Loucy (cell line): ENCODE measurements around the gene MIGA2.

ENCODE experiments used
- H2AFZ ChIP-seq: fragments of 200-600 bp; sonication (generic); 2 replicates; pipeline ENCODE4 v1.6.0; 2016; ENCODE audit warnings: antibody characterized with exemption, mild to moderate bottlenecking, low read length, moderate library complexity
- H3F3A ChIP-seq: fragments of 200-600 bp; 2 replicates; pipeline ENCODE4 v1.6.0; 2016; ENCODE audit warnings: antibody characterized with exemption, low read depth, mild to moderate bottlenecking
- H3K27me3 ChIP-seq: fragments of 200-600 bp; sonication (generic); 2 replicates; pipeline ENCODE4 v1.6.1; 2014; ENCODE audit warnings: low read length, mild to moderate bottlenecking; ENCODE audit not compliant: insufficient read depth, poor library complexity, severe bottlenecking
- H3K36me3 ChIP-seq: fragments of 200-600 bp; sonication (generic); 2 replicates; pipeline ENCODE4 v1.6.1; 2016; ENCODE audit warnings: low read length; ENCODE audit not compliant: insufficient read depth
- H3K4me1 ChIP-seq: fragments of 200-600 bp; sonication (generic); 2 replicates; pipeline ENCODE4 v1.5.1; 2014; ENCODE audit warnings: low read length, mild to moderate bottlenecking; ENCODE audit not compliant: insufficient read depth, poor library complexity, severe bottlenecking
- H3K4me2 ChIP-seq: fragments of 200-600 bp; sonication (generic); 2 replicates; pipeline ENCODE4 v1.6.0; 2014; ENCODE audit warnings: antibody characterized with exemption, low read length, low read depth, mild to moderate bottlenecking; ENCODE audit not compliant: poor library complexity, severe bottlenecking
- H3K4me3 ChIP-seq: fragments of 200-600 bp; sonication (generic); 2 replicates; pipeline ENCODE4 v1.5.1; 2014; ENCODE audit warnings: low read length, mild to moderate bottlenecking, mixed read lengths; ENCODE audit not compliant: poor library complexity, severe bottlenecking
- H3K79me2 ChIP-seq: fragments of 200-600 bp; sonication (generic); 2 replicates; pipeline ENCODE4 v1.6.1; 2014; ENCODE audit warnings: low read length; ENCODE audit not compliant: insufficient read depth
- H3K9ac ChIP-seq: fragments of 200-600 bp; sonication (generic); 2 replicates; pipeline ENCODE4 v1.6.0; 2014; ENCODE audit warnings: mild to moderate bottlenecking, low read depth, low read length, moderate library complexity; ENCODE audit not compliant: poor library complexity, severe bottlenecking
- H3K9me2 ChIP-seq: fragments of 200-600 bp; sonication (generic); replicated peaks from 2 replicates; pipeline ENCODE4 v1.6.1; 2016; ENCODE audit warnings: low read depth, low read length, mixed read lengths
- H3K9me3 ChIP-seq: fragments of 200-600 bp; sonication (generic); 2 replicates; pipeline ENCODE4 v1.6.1; 2014; ENCODE audit warnings: mild to moderate bottlenecking, antibody characterized with exemption, low read length, low read depth; ENCODE audit not compliant: insufficient read depth
- H4K20me1 ChIP-seq: fragments of 200-600 bp; sonication (generic); 2 replicates; pipeline ENCODE4 v1.6.0; 2014; ENCODE audit warnings: antibody characterized with exemption, low read length, mild to moderate bottlenecking; ENCODE audit not compliant: insufficient read depth, poor library complexity, severe bottlenecking
- EZH2phosphoT487 ChIP-seq: fragments of 200-600 bp; IDR thresholded peaks from 2 replicates; pipeline ENCODE4 v1.6.1; 2018; ENCODE audit warnings: antibody characterized with exemption, mild to moderate bottlenecking, moderate library complexity, borderline replicate concordance
- TF ChIP-seq, protein P1 (sequence below): fragments of 200-600 bp; sonication (generic); conservative IDR thresholded peaks from 2 replicates; pipeline ENCODE4 v1.5.1; 2014; ENCODE audit warnings: mild to moderate bottlenecking, antibody characterized with exemption, low read length

Gene MIGA2

DNA sequence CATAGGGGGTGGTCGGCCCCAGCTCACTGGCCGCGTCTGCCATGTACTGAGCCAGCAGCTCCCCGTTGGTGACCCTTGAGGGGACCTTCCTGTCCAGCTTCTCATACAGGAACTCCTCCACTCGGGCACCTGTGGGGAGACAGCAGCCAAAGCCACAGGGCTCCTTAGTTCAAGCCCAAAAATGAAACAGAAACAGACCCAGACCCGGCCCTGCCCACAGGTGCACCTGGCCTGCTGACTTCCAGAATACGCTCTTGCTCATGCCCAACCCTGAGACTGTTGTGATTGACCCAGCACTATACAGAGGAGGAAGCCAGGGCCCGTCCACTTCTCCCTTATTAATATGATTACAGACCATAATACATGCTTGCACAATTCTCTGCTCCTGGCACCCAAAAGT, 15.3 kb upstream of the MIGA2 start:
- H3K79me2 ChIP-seq = peaks cover 8% of the 10 kb centered on the region; the same call in 1 of the 2 replicates
- H3F3A ChIP-seq = no peaks in the 10 kb centered on the region
- H3K27me3 ChIP-seq = no peaks in the 10 kb centered on the region
- H3K4me1 ChIP-seq = peaks cover 4% of the 10 kb centered on the region
- no peaks in the 10 kb centered on the region for H3K9me2 ChIP-seq
- H3K4me3 ChIP-seq = no peak overlapping the region
- no peaks in the 10 kb centered on the region for H3K9me3 ChIP-seq
- TF ChIP-seq EZH2phosphoT487 = no peak
- no peak overlapping the region for H3K4me2 ChIP-seq
- no peaks in the 10 kb centered on the region for H3K36me3 ChIP-seq
- no peak overlapping the region for H3K9ac ChIP-seq
- H2AFZ ChIP-seq = no peak overlapping the region
- peaks cover 5% of the 10 kb centered on the region for H4K20me1 ChIP-seq

DNA sequence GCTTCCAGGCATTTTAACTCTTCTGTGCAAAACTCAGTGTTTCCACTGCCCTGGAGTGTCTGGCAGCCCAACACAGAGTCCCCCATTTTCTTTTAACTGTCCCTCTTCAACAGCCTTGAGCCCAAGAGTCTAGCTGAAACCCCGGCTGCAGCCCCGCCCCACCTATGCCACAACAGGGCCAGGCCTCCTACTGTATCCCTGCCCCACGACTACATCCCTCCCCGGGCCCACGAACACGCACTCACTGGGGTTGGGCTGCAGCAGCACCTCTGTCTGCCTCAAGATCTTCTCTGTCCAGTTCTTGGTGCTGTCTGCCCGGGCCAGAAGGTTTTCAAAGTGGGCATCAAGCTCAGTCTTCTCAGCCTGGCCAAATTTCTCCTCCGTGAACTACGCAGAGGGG, 14.4 kb upstream of the MIGA2 start:
- peaks cover 5% of the 10 kb centered on the region for H4K20me1 ChIP-seq
- peaks cover 10% of the 10 kb centered on the region for H3K4me1 ChIP-seq
- H3K4me3 ChIP-seq = no peak overlapping the region
- no peaks in the 10 kb centered on the region for H3K27me3 ChIP-seq
- no peaks in the 10 kb centered on the region for H3F3A ChIP-seq
- peaks cover 18% of the 10 kb centered on the region for H3K79me2 ChIP-seq
- H3K9ac ChIP-seq = no peak overlapping the region
- H3K4me2 ChIP-seq = peak overlapping the region; percentile 24
- TF ChIP-seq, protein P1, sequence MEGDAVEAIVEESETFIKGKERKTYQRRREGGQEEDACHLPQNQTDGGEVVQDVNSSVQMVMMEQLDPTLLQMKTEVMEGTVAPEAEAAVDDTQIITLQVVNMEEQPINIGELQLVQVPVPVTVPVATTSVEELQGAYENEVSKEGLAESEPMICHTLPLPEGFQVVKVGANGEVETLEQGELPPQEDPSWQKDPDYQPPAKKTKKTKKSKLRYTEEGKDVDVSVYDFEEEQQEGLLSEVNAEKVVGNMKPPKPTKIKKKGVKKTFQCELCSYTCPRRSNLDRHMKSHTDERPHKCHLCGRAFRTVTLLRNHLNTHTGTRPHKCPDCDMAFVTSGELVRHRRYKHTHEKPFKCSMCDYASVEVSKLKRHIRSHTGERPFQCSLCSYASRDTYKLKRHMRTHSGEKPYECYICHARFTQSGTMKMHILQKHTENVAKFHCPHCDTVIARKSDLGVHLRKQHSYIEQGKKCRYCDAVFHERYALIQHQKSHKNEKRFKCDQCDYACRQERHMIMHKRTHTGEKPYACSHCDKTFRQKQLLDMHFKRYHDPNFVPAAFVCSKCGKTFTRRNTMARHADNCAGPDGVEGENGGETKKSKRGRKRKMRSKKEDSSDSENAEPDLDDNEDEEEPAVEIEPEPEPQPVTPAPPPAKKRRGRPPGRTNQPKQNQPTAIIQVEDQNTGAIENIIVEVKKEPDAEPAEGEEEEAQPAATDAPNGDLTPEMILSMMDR = no peak
- TF ChIP-seq EZH2phosphoT487 = no peak
- H3K9me2 ChIP-seq = no peaks in the 10 kb centered on the region
- H3K9me3 ChIP-seq = no peaks in the 10 kb centered on the region
- H3K36me3 ChIP-seq = no peaks in the 10 kb centered on the region
- H2AFZ ChIP-seq = no peak overlapping the region

DNA sequence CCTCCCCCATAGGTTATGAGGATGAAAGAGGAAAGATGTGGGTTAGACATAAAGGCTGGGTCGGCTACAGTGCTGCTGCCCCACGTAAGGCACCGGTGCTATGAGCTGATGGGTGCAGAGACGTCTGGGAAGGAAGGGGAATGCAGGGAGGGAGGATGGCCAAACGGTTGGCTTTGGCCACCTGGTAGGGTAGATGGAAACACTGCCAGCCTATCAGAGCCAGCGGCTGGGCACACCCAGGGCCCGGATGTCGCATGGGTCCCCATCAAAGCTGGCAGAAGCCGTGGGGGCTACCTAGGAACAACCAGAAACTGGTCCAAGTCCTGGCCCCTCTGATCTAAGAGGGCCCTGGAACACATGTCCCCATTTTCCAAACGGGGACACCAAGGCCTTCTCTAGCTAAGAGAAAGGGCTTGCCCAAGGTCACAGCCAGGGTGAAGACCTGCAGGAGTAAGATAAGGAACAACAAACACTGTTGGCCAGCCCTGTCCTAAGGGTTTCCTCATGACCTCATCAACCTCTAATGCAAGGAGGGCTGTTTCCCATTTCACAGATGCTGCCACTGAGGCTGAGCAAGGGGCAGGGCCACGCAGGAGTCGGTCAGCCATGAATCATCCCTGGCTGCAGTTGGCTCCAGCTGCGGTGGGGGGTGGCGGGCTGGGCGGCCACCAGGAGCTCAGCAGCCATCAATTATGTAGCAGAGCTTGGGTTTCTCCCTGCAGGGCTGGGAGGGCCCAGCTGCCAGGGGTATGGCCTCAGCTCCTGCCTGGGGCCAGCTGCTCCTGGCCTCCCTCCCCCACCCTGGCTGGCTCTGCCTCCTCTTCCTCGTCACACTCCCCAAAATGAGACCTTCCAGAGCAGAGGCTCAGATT, 13.2 kb upstream of the MIGA2 start:
- H3K4me3 ChIP-seq = no peak overlapping the region
- no peaks in the 10 kb centered on the region for H3K9me2 ChIP-seq
- H3K79me2 ChIP-seq = peaks cover 25% of the 10 kb centered on the region
- peaks cover 10% of the 10 kb centered on the region for H3K4me1 ChIP-seq
- H3K4me2 ChIP-seq = peak overlapping the region; percentile 24
- peaks cover 11% of the 10 kb centered on the region for H4K20me1 ChIP-seq
- H3K9me3 ChIP-seq = no peaks in the 10 kb centered on the region
- TF ChIP-seq, protein P1 = no peak
- no peak for TF ChIP-seq EZH2phosphoT487
- H3K9ac ChIP-seq = no peak overlapping the region
- no peaks in the 10 kb centered on the region for H3K36me3 ChIP-seq
- no peaks in the 10 kb centered on the region for H3K27me3 ChIP-seq
- no peaks in the 10 kb centered on the region for H3F3A ChIP-seq
- H2AFZ ChIP-seq = no peak overlapping the region

DNA sequence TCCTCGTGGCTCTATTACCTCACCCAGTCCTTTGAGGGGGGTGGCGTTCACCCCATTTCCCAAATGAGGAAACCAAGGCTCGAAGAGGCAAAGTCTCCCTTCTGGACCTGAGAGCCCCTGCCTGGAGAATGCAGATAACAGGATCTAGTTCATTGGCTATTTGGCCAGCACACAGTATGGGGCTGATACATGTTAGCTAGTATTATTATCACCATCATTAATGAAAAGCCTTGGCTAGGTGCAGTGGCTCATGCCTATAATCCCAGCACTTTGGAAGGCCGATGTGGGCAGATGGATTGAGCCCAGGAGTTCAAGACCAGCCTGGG, 12.6 kb upstream of the MIGA2 start:
- Histone ChIP-seq H3K27me3 (no peaks in the 10 kb centered on the region), H3K4me2 (no peak overlapping the region), H4K20me1 (peaks cover 11% of the 10 kb centered on the region), H3K9ac (no peak overlapping the region), H3F3A (no peaks in the 10 kb centered on the region), H2AFZ (no peak overlapping the region), H3K9me3 (no peaks in the 10 kb centered on the region), H3K9me2 (no peaks in the 10 kb centered on the region), H3K4me1 (peaks cover 10% of the 10 kb centered on the region), H3K36me3 (no peaks in the 10 kb centered on the region), H3K4me3 (no peak overlapping the region), H3K79me2 (peaks cover 25% of the 10 kb centered on the region)
- TF ChIP-seq EZH2phosphoT487 = no peak
- TF ChIP-seq, protein P1 = no peak
